Measurements from ENCODE around the gene COL12A1.

DNA sequence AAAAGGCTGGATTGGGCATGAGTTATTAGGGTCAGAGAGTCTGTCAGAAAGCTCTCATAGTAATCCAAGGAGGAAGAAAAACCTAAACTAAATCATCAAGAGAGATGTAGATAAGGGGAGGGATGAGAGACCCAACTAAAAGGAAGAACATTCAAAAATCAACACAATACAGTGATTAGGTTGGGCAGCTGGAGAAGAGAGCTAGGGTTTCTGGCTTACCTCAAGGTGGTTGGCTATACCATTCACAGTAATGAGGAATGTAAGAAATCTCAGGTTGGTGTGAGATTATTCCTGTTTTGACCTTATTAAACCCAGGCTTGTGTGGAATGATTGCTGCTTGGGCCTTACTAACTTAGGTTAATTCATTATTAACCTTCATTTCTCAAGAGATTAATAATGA is 44.0 kb upstream of the COL12A1 start:
- TF ChIP-seq, protein P1, sequence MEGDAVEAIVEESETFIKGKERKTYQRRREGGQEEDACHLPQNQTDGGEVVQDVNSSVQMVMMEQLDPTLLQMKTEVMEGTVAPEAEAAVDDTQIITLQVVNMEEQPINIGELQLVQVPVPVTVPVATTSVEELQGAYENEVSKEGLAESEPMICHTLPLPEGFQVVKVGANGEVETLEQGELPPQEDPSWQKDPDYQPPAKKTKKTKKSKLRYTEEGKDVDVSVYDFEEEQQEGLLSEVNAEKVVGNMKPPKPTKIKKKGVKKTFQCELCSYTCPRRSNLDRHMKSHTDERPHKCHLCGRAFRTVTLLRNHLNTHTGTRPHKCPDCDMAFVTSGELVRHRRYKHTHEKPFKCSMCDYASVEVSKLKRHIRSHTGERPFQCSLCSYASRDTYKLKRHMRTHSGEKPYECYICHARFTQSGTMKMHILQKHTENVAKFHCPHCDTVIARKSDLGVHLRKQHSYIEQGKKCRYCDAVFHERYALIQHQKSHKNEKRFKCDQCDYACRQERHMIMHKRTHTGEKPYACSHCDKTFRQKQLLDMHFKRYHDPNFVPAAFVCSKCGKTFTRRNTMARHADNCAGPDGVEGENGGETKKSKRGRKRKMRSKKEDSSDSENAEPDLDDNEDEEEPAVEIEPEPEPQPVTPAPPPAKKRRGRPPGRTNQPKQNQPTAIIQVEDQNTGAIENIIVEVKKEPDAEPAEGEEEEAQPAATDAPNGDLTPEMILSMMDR (IDR thresholded peaks at IDR 0.05 in 4 of 5, conservative IDR thresholded peaks at IDR 0.05 in 1 of 5), result no peak
- no peak for TF ChIP-seq POLR2A (IDR thresholded peaks at IDR 0.05)

All from gastrocnemius medialis (tissue), 4 donors.